Urinary bladder (tissue), 4 donors: Measurements from ENCODE around the gene PPP2R2B. TPM values are rescaled to one million over a fixed set of nuclear protein-coding genes. Genes with fewer than 3 reads are reported as not detected.

Source experiments
- DNase-seq: peaks from one replicate; pipeline ENCODE4 v3.0.0-alpha.2; 2015; ENCODE audit errors: extremely low spot score
- H3K27ac ChIP-seq: one replicate; pipeline ENCODE4 v1.5.1; 2013; ENCODE audit warnings: low read depth, mild to moderate bottlenecking, moderate library complexity
- H3K36me3 ChIP-seq: one replicate; pipeline ENCODE4 v1.6.1; 2013; ENCODE audit warnings: mild to moderate bottlenecking, moderate library complexity; ENCODE audit not compliant: insufficient read depth
- H3K4me1 ChIP-seq: one replicate; pipeline ENCODE4 v1.6.1; 2013; ENCODE audit warnings: mild to moderate bottlenecking, moderate library complexity; ENCODE audit not compliant: insufficient read depth
- H3K4me3 ChIP-seq: one replicate; pipeline ENCODE4 v1.5.1; 2013; ENCODE audit warnings: low read depth, low read length
- WGBS: extraction: QIAGEN DNeasy Blood & Tissue Kit; methylation state at CpG from one replicate; pipeline ENCODE4 v1.1.7; 2013; 5-methylcytosine and 5-hydroxymethylcytosine counted together
- polyA plus RNA-seq: library from polyadenylated mRNA; stranded (reverse); fragments of 200-250 nt; gene quantifications from one replicate; pipeline ENCODE4 v1.2.3, GENCODE V29; 2013
- total RNA-seq: library from RNA; depleted of rRNA; stranded (reverse); fragments of >200 nt; gene quantifications from one replicate; pipeline ENCODE4 v1.2.3, GENCODE V29; 2014
- donor health status: healthy with polysubstance abuse.
- donor health status: healthy.

PPP2R2B gene
- total and polyA plus RNA-seq, 2 donors, result 9.8 to 11.8 TPM

DNA sequence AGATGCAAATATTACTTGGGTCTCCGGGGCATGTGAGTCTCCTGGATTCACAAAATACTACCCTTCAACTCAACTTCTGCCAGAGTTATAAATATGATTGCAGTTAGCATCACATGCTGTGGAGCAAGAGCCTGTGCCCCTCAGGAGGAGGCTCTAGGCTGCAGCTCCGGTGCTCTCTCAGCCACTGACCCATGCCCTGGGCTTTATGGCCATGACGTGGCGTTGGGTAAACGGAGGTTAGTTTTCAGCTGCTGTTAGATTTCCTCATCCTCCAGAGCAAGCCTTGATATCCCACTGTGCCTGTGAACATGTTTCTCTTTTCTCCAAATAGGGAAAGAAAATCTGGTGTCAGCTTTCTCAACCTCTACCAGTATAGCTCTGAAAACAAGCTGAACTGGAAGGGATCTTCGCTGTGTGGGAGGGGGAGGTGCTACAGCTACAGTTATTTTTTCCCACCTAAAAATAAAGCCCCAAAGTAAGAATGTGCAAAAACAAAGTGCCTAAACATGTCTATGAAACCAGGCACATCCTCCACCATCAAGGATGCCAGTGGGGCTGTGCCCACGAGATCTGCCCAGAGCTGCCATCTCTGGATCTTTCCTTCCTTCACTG lies 238.2 kb downstream of the PPP2R2B start:
- H3K4me3 ChIP-seq, result no peak overlapping the region
- H3K27ac ChIP-seq, result no peak overlapping the region
- peaks cover 2% of the 10 kb centered on the region for H3K36me3 ChIP-seq
- H3K4me1 ChIP-seq, result no peaks in the 10 kb centered on the region
- DNase-seq, result no peak
- 69% methylated on average over 7 of the region's 7 CpGs for WGBS

DNA sequence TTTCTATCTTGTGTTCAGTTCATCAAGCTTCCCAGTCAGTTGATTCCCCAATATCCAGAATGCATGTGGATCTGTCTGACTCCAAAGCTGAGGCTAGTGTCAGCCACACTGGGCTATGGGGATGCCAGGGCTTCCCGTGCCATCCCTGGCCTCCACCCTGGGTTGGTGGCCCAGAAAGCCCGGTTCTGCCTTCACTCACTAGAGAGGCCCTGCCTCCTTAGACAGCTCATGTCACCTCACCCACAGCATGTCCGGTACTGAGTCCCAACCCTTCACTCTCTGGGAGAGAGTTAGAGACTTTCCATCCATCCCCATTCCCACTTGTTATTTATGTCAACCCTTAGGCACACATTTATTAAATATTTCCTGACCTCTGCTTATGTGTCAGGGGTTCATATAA lies 243.1 kb downstream of the PPP2R2B start:
- DNase-seq, result no peak
- no peak overlapping the region for H3K27ac ChIP-seq
- H3K36me3 ChIP-seq, result peaks cover 2% of the 10 kb centered on the region
- H3K4me3 ChIP-seq, result no peak overlapping the region
- 86% methylated on average over 3 of the region's 3 CpGs for WGBS
- no peaks in the 10 kb centered on the region for H3K4me1 ChIP-seq

DNA sequence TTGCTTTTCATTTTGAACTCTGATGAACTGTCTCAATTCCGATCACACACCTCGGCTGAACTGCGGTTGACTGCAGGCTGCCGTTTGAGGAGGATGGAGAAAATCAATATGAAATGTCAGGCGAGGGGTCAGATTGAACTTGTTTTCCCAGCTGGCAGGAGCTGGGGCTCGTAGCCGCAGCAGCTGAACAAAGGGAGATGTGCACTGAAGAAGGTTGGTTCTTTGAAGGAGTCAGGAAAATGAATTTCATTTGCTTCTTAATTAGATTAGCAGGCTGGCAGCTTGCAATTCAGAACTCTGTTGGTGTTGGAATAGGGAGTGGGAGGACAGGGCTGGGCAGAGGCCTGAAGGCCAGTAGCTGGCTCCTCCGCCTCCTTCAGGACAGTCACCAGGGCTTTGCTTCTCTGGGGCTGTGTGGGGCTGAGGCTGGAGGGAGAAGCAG lies 245.2 kb downstream of the PPP2R2B start:
- no peak for DNase-seq
- Histone ChIP-seq H3K27ac (no peak overlapping the region), H3K4me3 (no peak overlapping the region), H3K36me3 (peaks cover 1% of the 10 kb centered on the region), H3K4me1 (no peaks in the 10 kb centered on the region)
- 85% methylated on average over 8 of the region's 8 CpGs for WGBS

DNA sequence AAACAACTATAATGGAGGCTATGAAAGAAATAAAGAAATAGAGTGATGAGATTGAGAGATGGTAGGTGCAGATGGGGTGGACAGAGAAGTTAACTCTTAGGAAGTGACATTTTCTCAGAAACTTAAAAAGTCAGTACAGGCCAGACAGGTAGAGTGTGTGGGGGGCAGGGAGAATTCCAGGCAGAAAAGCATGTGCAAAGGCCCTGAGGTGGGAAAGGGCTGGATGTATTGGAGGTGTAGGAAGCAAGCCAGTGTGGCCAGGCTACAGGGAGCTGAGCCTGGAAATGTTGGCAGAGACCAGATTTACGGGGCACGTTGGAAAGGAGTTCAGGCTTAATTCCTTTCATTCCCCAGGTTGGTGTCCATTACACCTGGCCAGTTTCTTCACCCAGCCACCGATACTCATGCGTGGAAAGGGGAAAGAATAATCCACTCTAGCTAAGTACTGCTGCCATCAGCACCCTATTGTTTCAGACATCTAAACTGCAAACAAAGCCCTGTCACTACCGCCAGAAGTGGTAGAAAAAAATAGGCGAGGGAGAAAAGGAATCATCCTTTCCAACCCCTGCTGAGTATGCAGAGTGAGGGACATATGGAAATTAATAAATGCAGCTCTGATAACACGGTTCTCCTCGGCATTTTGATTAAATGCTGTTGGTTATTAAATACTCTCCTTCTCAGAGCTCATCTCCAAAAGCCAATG lies 245.8 kb downstream of the PPP2R2B start:
- no peak overlapping the region for H3K27ac ChIP-seq
- no peaks in the 10 kb centered on the region for H3K36me3 ChIP-seq
- H3K4me3 ChIP-seq, result no peak overlapping the region
- 84% methylated on average over 8 of the region's 8 CpGs for WGBS
- H3K4me1 ChIP-seq, result no peaks in the 10 kb centered on the region
- no peak for DNase-seq

DNA sequence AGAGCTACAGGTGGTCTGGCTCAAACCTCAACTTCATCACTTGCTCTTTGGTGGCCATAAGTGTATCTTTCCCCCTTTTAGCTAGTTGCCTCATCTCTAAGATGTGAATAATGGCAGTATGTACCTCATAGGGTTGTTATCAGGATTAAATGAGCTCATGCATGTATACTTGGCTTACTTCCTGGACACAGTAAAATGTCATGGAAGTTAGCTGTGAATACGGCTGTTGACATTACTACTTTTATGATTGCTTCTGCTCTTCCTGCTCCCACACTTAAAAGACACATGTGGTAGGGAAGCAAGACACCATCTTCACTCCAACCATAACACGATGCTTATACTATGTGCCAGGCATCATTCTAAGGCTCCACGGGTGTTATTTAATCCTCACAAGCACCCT lies 248.1 kb downstream of the PPP2R2B start:
- no peak for DNase-seq
- WGBS, result 38% methylated on average over 3 of the region's 3 CpGs
- H3K4me1 ChIP-seq, result no peaks in the 10 kb centered on the region
- no peak overlapping the region for H3K27ac ChIP-seq
- H3K4me3 ChIP-seq, result no peak overlapping the region
- no peaks in the 10 kb centered on the region for H3K36me3 ChIP-seq

DNA sequence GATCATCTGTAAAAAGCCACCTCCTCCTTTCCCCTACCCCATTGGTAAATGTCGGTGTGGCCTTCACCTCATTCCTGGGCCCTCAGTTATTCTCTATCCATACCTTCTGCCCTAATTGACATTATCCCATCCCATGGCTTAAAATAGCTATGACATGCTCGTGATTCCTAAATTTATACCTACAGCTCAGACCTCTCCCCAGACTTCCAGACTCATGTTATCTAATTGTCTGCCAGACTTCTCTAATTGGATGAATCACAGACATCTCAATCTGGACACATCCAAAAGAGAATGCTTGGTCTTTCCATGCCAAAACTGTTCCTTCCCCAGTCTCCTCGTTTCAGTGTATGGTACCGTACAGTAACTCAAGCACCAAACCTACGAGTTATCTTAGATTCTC lies 249.6 kb downstream of the PPP2R2B start:
- Histone ChIP-seq H3K4me1 (no peaks in the 10 kb centered on the region), H3K36me3 (no peaks in the 10 kb centered on the region), H3K27ac (no peak overlapping the region), H3K4me3 (no peak overlapping the region)
- no peak for DNase-seq
- 87% methylated on average over 5 of the region's 5 CpGs for WGBS

DNA sequence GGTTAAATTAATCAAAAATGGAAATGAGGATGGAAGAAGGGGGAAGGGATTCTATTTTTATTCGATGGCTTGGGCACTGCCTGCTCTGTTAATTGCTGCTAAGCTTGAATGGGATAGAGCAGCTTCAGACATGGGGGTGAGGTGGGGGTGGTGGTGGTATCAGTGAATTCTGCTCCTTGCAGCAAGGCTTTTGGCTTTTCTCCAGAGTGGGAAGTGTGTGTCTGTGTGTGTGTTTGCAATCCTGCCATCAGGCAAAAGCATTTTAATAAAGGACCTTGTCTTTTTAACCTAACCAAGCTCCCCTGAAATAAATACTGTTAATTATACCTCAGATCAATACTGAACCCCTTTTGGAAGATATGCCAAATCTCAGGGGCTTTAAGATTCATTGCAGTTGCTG lies 251.6 kb downstream of the PPP2R2B start:
- Histone ChIP-seq H3K4me3 (no peak overlapping the region), H3K36me3 (no peaks in the 10 kb centered on the region), H3K27ac (no peak overlapping the region), H3K4me1 (no peaks in the 10 kb centered on the region)
- 76% methylated on average over 1 of the region's 1 CpG for WGBS
- no peak for DNase-seq

DNA sequence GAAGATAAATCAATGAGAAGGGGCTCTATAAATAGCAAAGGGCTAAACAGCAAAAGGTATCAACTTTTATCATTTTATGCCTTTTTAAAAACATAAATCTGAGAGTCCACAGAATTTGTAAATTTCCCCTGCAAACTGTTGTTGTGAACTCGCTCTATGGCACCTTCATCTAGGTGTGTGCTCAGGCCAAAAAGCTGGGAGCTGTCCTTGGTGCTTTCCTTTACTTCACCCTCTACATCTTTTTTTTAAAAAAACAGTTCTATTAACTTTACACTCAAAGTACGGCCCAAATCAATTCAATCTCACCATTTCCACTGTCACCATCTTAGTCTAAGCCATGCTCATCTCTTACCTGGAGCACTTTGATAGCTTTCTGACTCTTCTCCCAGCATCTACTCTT lies 254.4 kb downstream of the PPP2R2B start:
- H3K36me3 ChIP-seq, result no peaks in the 10 kb centered on the region
- no peak overlapping the region for H3K4me3 ChIP-seq
- no peaks in the 10 kb centered on the region for H3K4me1 ChIP-seq
- H3K27ac ChIP-seq, result no peak overlapping the region
- no peak for DNase-seq
- WGBS, result 54% methylated on average over 2 of the region's 2 CpGs

DNA sequence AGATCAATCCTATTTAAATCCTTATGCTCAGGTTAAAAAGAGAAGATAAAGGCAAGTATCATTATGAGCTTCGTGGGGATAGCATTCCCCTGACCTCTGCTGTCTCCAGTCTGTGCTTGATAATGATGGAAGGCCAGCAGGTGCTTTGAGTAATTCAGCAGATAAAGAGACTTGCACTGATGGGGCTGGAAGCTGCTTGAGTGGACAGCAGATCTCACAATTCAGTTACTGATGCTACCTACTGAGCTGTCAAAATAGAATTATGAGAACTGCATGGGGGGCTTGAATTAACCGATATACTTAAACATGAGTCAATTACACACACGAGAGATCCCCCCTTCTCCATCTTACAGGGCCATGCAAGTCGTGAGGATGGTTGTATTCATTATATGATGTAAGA lies 254.9 kb downstream of the PPP2R2B start:
- Histone ChIP-seq H3K36me3 (no peaks in the 10 kb centered on the region), H3K4me3 (no peak overlapping the region), H3K27ac (no peak overlapping the region), H3K4me1 (no peaks in the 10 kb centered on the region)
- 70% methylated on average over 4 of the region's 4 CpGs for WGBS
- DNase-seq, result no peak

DNA sequence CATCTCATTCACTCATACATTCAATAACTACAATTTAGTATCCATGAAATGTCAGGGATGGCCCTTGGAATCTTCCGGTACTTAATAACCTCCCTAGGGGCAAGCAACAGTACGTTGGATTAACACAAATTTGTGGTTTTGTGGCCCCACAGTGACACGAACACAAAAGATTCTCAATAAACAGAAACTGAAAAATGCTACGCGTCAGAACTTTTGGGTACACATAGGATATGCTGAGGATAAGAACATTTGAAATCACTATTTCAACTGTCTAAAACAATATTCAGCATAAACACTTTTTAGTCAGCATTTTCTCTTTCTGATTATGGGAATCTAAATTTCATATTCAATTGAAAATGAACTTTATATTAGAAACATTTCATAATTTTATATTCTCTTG lies 255.5 kb downstream of the PPP2R2B start:
- 85% methylated on average over 5 of the region's 5 CpGs for WGBS
- Histone ChIP-seq H3K4me1 (no peaks in the 10 kb centered on the region), H3K27ac (no peak overlapping the region), H3K4me3 (no peak overlapping the region), H3K36me3 (no peaks in the 10 kb centered on the region)
- no peak for DNase-seq

DNA sequence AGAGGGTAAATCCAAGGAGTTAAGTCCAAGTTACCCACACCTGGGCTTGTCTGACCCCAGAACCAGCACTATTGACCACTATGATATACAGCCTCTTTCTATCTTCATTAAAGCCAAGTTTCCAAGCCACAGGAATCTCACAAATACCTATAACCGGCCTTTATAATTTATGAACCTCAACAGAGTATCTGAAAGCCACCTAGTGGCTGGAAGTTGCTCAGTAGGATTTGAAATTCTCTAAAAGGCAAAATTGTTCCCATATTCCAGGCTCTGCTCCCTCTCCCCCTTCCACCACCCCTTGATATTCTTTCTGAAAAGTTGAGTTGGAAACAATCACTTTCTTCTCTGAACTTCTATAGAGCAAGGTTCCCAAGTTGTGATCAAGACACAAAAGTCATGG lies 256.2 kb downstream of the PPP2R2B start:
- no peaks in the 10 kb centered on the region for H3K4me1 ChIP-seq
- H3K36me3 ChIP-seq, result no peaks in the 10 kb centered on the region
- WGBS, result 41% methylated on average over 1 of the region's 1 CpG
- DNase-seq, result no peak
- no peak overlapping the region for H3K27ac ChIP-seq
- no peak overlapping the region for H3K4me3 ChIP-seq

DNA sequence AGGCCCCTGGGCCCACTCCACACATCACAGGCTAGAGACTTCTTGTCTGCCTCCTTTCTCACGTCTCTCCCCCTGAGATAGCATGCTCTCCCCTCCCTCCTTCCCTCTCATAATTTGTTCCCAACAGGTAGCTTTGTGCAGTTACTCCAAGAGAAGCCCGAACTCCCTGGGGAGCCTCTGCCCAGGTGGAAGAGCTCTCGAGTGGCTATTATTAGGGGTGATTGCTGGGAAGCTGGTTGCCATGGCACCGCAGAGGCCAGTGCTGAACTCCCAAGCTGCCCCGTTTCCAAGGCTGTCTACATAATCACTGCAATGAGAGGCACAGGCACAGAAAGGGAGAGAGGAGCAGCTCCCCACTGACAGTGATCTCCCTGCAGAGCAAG lies 257.9 kb downstream of the PPP2R2B start:
- 41% methylated on average over 5 of the region's 5 CpGs for WGBS
- DNase-seq, result no peak
- Histone ChIP-seq H3K4me3 (no peak overlapping the region), H3K27ac (no peak overlapping the region), H3K4me1 (no peaks in the 10 kb centered on the region), H3K36me3 (peaks cover 1% of the 10 kb centered on the region)

DNA sequence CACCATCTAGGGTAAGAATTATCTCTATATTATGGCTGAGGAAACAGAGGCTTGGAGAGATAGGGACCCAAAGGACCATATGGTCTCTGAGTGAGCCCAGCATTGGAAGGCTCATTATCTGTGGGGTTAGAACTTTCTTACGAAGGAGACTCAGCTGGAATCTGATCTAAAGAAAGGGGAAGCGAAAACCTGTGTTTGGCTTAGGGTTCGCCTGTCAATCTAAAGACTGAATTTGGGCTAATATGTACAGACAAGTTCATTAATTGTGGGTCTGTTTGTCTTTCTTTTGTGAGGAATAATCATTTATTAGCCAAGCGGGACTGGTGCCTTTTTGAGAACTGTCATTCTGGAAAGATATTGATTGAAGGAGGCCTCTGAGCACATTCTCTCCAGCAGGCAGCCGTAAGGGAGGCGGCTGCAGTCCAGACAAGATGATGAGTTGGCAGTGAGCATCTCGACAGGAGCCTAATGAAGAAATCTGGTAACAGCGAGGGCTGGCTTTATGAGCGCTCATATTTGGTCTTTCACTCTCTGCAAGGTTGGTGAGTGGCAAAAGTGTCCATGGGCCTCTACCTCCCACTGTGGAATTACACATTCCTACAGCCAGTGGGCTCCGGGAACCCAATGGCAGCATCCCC lies 258.4 kb downstream of the PPP2R2B start:
- WGBS, result 84% methylated on average over 10 of the region's 10 CpGs

DNA sequence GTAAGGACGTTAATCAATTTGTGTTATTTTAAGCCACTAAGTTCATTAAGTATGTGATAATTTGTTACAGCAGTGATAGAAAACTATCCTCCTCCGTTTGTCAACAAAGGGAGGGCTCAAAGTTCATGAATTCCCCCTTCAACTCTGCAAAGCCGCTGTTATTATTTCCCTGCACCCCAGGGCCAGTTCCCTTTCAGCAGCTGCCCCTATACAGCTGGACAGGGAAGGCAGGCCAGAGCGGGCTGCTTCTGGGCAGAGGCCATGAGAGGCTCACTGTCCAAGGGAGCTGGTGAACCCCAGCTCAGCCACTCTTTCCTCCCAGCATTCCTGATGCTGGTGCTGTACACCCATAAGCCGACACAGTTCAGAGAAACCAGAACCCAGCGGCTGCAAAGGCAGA lies 260.1 kb downstream of the PPP2R2B start:
- no peak overlapping the region for H3K4me3 ChIP-seq
- H3K27ac ChIP-seq, result no peak overlapping the region
- no peak for DNase-seq
- H3K36me3 ChIP-seq, result peaks cover 1% of the 10 kb centered on the region
- H3K4me1 ChIP-seq, result no peaks in the 10 kb centered on the region
- whole genome bisulfite sequencing, result 80% methylated on average over 6 of the region's 6 CpGs

More for the DNA sequence above, 258.4 kb downstream of the PPP2R2B start:
- no peak for DNase-seq
- Histone ChIP-seq H3K4me3 (no peak overlapping the region), H3K36me3 (peaks cover 1% of the 10 kb centered on the region), H3K4me1 (no peaks in the 10 kb centered on the region), H3K27ac (no peak overlapping the region)
